HG03139 (cell line): ENCODE data around the gene POLDIP2.

Experiments
- ATAC-seq: cut with Tn5 transposase; IDR thresholded peaks from one replicate; pipeline ENCODE4 v1.9.1; 2021; ENCODE audit not compliant: unreplicated experiment

The POLDIP2 gene, protein sequence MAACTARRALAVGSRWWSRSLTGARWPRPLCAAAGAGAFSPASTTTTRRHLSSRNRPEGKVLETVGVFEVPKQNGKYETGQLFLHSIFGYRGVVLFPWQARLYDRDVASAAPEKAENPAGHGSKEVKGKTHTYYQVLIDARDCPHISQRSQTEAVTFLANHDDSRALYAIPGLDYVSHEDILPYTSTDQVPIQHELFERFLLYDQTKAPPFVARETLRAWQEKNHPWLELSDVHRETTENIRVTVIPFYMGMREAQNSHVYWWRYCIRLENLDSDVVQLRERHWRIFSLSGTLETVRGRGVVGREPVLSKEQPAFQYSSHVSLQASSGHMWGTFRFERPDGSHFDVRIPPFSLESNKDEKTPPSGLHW

DNA sequence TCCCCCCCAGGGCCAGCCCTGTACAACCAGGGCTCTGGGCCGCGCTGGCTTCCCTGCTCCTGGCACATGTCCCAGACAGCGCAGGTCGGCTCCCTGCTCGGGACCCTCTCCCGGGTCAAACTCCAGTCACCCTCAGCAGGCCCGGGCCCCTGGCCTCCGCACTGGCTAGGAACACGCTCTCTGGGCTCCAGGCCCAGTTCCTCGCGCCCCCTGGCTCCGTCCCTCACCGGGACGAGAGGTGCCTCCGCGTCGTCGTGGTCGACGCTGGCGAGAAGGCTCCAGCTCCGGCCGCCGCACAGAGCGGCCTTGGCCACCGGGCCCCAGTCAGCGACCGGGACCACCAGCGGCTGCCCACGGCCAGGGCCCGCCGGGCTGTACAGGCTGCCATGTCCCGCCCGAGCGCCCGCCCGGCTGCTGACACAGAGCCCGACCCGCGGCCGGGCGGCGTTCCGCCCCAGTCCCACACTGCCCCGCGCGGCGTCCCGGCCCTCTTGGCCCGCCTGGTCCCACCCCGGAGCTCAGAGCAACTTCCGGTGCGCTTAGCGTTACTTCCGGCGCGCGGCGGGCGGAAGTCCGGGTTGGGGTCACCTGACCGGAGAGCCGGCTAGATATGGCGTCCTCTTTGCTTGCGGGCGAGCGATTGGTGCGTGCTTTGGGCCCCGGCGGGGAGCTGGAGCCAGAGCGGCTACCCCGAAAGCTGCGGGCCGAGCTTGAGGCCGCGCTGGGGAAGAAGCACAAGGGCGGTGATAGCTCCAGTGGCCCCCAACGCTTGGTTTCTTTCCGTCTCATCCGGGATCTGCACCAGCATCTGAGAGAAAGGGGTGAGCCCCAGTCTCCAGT lies at the start of gene POLDIP2:
Gene POLDIP2 (minus strand): TSS at position 467 of the 840 bp plus-strand sequence. CDS start 79 bp downstream, at position 388.
- peak; percentile 95 for ATAC-seq

DNA sequence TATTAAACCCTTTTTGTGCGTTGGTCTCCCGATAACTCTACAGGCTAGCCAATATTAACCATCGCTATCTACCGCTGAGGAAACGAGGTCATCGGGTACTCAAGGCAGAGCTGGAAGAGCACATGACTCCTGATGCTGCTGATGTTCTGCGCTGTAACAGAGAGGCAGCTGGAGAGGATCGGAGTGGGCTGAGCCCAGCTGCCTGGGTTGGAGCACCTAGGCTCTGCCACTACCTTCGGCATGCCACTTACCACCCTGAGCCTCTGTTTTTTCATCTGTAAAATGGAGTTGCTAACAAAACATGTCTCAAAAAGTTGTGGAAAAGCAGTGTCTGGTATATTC lies 49.1 kb upstream of the POLDIP2 start:
- ATAC-seq = no peak

DNA sequence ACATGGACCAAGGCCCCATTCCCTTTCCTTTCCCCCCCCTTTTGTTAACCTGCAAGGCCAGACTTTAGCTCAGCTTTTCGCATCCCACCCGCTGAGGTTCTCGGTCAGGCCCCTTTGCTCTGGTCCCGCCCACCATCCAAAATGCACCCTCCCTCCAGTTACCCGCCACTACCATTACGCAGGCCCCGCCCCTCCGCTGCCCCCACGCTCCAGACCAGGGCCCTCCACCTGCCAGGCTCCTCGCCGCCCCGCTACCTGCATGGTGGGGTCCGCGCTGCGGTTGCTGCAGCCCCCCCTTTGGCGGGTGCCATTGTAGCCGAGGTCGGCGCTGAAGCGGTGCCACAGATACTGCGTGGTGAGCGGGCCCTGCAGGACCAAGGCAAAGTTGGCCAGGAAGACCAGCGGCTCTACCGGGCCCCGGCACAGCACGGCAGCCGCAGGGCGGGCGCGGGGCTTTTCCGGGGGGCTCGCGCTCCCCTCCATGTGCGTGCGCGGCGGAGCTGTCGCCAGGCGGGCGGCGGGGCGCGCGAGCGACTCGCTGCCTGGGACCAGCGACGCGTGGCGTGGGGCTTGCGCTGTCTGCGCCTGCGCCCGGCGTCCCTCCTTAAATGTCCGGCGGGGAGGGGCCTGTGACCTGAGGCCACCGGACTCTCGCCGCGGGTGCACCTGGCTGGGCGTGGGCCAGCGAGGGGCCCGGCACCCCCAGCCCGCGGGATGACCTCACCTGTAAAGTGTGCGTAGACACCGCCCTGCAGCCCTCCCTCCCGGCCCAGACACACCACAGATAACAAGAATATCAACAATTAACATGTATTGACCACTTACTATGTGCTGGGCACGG lies 48.5 kb upstream of the POLDIP2 start, which contains the start of gene SLC46A1:
Gene SLC46A1 (minus strand): TSS at position 581 of the 841 bp plus-strand sequence. CDS start 98 bp downstream, at position 483.
- peak; percentile 66 for ATAC-seq

DNA sequence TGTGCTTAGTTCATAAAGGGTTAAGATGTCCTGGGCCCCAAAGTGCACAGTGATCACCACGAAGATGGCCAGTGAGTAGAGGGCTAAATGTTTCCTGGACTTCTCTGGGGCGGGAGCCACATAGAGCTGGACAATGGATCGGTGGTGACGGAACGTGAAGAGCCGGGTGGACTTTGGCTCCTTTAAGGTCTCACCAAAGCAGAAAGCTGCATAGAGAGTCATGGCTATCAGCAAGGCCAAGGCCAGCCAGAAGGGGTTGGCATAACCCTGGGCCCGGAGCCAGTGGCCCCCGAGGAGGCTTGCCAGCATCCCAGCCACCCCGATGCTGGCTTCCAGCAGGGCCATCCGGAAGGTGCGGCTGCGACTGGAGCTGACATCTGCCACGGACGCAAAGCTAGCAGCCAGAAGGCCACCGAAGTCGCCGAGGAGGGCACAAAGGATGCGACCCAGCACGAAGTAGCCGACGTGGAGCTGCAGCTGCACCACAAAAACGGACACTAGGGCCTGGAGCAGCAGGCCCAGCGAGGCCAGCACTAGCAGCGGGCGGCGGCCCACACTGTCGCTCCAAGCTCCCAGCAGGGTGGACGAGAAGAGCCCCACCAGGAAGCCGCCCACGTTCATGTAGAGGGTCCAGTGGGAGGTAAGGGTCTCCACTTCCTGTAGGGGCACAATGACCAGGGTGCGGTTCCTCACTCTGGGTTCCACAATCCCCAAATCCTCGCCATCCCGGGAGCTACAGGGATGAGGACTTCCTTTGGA lies 47.7 kb upstream of the POLDIP2 start:
- ATAC-seq = no peak

DNA sequence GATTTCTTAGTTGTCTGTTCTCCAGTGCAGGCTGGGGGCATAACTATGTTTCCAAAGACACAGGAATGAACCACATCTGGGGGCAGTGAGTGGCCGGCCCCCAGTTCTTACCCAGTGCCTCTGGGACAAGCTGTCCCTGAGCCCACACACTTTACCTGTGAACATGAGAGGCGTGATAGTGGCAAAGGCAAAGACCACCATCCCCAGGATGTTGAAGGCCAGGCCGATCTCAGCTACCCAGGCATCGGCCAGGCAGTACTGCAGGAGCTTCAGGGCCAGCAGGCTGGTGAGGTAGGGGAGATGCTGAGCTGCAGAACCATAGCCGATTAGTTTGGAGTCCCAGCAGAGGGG lies 47.1 kb upstream of the POLDIP2 start:
- no peak for ATAC-seq

DNA sequence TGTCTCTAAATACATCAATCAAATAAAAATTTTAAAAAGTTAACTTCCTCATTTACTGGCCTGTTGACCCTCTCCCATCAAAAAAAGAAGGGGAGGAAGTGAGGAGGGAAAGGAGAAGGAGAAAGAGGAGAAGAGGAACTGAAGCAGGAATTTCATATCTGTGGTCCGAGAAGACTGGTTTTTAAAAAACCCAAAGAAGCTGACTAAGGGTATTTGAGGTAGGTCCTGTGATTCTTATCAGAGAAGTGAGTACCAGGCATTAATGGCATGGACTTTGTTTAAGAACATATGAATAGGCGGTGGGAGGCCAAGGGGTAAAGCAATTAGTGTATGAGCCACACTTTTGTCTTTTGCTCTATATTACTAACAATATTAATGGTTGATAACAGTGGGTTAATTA lies 46.7 kb upstream of the POLDIP2 start:
- no peak for ATAC-seq

DNA sequence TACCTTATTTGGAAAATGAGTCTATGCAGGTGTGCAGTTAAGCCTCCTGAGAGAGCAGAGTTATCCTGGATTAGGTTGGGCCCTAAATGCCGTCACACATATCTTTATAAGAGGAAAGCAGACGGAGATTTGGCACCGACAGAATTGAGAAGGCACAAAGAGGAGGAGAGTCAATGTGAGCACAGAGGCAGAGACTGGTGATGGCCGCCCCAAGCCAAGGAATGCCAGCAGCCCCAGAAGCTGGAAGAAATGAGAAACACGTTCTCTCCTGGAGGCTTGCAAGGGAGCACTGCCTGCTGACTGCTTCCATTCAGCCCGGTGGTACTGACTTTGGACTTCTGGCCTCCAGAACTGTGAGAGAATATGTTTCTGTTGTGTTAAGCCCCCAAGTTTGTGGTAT lies 45.5 kb upstream of the POLDIP2 start:
- ATAC-seq = no peak

DNA sequence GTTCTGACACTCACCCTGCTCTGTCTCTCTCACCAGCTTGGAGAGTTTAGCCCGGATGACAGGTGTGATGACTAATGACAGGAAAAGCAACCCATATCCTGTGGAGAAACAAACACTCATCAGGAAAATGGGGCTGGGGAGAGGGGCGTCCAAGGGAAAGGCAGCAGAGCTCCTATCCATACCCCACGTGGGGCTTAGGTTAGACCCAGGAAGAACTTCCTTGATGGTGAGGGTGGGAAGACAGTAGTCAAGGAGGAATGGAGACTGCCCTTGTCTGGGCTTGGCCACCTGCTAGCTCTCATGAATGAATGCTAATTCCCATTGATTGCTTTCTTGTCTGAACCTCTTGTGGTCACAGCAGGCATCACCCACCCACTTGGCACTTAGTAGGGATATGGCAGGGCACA lies 44.9 kb upstream of the POLDIP2 start:
- no peak for ATAC-seq

DNA sequence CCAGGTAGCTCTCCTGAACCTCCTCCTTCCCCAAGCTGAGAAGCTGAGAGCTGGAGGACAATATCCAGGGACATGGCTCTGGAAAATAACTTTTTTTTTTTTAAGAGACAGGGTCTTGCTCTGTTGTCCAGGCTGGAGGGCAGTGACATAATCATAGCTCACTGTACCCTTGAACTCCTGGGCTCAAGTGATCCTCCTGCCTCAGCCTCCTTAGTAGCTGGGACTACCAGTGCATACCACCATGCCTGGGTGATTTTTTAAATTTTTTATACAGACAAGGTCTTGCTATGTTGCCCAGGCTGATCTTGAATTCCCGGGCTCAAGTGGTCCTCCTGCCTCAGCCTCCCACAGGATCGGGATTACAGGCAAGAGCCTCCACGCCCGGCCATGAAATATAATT lies 42.5 kb upstream of the POLDIP2 start:
- no peak for ATAC-seq

DNA sequence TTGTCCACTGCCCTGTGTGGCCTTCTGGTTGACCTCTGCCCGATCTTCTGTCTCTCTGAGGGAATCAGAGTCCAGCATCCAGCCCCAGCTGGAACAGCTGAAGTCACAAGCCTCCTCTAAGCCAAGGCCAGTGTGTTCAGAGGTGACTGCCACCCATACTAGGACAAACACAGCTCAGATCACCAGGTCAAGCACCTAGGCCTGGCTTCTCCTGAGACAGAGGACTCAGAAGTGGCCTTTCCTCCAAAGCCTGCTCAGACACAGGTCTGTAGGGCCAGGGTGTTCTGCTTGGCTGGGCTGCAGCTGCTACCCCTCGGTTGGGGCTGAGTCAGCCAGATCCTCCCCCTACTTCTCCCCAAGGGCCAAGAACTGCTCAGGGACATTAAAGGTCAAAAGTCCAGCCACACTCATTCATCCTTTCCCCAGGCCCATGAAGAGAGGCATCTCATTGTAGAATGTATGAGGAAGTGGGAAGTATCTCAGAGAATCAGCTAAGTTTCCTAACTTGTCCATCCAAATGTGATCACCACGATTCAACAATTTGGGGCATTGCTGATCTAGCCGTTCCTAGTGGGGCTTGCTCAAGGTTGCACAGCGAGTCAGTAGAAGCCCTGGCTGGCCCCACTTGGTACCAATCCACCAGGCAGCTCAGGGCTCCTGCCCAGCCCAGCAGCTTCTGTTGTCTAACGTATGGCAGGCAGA lies 41.1 kb upstream of the POLDIP2 start:
- ATAC-seq = no peak

DNA sequence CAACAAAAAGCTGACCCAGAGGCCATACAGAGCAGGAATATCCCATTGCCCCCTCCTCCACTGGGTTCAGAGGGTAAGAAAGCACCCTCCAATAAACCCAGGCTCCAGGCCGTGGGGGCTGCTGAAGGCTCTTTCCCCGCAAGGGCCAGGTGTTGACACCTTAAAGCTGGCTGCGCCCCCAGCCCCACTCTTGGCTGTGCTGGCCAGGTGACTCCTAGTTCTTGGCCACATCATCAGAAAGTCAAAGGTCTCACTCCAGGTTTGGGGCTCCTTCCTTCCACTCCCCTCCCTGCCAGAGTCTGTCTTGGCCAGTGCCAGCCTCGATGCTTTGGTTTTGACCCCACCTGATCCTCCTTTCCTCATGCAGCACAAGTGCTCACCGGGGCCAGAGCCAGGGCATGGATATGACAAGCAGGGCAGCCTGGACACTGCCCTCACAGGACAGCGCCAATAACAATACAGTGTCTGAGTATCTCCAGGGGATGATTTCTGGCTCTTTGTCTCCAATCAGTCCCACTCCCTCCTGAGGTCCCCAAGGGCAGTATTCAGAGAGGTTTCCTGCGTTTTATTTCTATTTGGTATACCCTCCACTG lies 40.5 kb upstream of the POLDIP2 start:
- ATAC-seq = no peak

DNA sequence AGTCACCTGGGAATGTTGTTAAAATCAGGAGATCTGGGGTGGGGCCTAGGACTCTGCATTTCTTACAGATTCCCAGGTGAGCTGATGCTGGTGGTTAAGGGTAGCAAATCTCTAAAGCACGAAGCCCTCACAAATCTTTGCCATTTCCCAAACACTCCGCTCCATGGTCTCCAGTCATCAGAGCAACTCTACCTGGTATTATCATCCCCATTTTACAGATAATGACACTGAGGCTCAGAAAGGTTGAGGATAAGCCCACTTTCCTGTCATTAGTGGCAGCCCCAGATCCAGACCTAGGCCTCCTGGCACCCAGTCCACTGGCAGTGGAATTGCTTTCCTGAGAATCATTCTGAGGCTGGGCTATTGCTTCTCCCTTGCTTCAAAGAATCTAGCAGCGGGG lies 39.9 kb upstream of the POLDIP2 start:
- ATAC-seq = no peak

DNA sequence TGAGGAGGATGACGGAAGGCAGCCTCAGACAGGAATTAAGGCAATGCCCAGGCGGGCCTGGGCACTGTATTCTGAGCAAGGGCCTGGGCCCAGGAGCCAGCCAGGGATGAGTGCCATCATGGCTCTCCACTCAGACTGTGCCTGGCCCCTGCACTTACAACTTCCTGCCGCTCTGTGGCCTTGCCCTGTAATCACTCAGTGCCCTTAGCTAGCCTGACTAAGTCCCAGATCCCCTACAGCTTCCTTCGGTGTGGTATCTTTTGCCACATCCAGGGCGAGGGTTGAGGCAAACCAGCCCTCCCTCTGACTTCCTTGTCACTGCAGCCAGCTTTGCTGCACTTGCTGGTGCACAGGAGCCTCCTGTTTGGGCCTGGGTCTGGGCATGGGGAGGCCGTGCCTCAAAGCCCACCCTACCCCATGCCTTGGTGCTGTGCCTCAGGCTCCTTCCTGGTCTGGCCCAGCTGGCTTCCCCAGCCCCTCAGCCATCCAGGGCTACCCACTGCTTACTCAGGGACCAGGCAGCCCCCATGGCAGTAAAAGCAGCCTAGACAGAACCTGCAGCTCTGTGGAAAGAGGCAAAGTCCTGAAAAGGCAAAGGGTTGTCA lies 39.4 kb upstream of the POLDIP2 start:
- ATAC-seq = no peak

DNA sequence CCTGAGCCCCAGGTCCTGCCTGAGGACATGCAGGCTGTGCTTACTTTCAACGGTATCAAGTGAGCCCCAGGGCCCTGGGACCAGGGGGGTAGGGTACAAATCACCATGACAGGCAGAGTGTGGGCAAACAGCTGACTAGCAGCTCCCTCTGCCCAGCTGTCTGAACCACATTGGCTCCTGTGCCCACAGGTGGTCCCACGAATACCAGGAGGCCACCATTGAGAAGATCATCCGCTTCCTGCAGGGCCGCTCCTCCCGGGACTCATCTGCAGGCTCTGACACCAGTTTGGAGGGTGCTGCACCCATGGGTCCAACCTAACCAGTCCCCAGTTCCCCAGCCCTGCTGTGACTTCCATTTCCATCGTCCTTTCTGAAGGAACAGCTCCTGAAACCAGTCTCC lies 38.6 kb upstream of the POLDIP2 start:
- ATAC-seq = no peak

DNA sequence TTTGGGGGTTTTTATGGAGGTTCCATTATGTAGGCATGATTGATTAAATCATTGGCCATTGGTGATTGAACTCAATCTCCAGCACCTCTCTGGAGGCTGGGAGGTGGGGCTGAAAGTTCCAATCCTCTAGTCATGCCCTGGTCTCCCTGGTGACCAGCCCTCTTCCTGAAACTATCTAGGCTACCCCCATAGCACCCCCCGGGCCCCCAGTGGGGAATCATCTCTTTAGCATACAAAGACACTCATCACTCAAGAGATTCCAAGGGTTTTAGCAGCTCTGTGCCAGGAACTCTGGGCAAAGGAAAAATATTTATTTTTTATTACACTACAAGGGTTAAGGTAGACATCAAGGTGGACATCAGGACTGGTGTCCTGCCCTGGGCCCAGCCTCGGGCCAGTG lies 38.1 kb upstream of the POLDIP2 start:
- ATAC-seq = no peak

DNA sequence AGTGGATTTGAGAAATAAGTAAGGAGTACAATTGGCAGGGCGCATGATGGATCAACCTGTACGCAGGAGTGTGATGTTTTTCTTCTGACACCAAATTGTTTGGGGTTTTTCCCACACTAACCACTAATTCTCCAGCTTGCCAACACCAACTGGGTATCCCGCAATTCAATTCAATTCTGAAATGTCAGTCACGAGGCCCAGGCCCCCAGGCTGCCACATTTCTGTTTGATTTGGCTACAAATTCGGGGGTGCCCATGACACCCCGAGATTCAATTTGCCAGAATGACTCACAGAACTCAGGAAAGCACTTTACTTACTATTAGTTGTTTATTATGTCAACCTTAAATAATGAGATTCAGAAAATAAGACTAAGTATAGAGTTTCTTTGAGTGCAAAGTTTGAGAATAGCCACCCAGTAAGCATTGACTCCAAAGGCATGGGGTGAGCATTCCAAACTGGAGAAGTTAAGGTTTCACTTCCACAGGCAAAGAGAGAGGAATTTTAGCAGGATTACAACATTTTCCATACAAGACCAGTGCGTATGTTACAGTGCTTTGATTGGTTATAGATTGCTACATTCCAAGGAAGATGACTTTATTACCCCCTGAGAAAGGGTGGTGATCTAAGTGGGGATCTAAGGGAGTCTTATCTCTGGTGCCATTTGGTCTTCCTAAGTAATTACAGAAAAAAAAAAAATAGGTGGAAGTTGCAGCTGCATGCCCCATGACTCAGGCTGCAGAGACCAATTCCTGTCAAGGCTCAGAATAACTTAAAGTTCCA lies 37.2 kb upstream of the POLDIP2 start:
- no peak for ATAC-seq

DNA sequence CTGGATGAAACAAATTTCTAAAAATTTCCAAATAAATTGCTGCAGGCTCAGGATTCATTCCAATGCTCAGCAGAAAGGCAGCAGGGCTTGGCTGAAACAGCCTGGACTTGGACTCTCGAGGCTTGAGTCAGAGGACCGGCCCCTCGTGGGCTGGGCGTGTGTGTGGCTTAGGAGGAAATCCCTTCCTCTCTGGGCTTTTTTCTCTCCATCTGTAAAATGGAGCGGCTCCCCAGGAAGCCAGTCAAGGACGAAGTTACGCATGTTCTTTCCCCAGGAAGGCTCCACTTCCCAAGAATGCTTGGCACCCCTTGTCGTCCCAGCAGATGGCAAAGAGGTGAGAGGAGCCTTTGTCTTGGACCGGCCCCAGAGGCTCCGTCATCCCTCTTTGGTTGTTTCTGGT lies 35.2 kb upstream of the POLDIP2 start:
- ATAC-seq = no peak

DNA sequence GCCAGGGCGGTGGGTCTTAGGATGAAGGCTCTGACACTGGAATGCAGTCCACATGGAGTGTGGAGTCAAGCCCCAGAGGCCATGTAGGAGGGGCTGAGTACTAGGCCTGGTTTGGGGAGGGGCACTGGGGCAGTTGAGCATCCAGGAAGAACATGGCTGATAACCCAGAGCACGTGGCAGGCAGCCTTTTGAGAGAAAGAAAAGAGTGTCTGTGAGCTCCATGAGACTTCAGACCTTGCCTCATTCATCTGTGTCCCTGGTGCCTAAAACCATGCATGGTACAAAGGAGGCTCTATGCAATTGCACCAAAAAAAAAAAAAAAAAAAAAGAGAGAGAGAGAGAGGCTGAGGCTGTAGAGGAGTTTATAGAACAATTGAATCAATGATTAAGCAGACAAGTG lies 34.1 kb upstream of the POLDIP2 start:
- no peak for ATAC-seq

DNA sequence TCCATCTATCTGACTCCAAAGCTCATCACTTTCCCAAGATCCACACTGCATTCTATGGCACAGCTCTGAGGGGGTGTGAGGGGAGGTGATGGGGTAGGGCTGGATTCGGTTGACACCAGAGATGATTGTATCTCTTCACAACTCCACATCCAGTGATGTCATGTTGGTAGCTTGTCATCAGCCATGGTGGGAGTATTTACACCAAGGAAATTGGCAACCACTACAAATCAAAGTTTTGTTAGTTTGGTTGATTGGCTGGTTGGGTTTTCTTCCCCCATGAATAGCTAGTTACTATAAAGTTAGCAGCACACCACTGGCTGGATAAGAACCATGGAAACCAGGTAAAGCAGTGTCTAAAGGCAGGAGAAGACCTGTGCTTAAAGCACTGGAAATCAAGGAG lies 33.7 kb upstream of the POLDIP2 start:
- no peak for ATAC-seq
